ENCODE data around the gene ZMYND8. TPM values are rescaled to one million over a fixed set of nuclear protein-coding genes. Genes with fewer than 3 reads are reported as not detected.

Gene ZMYND8
- total RNA-seq, 1 experiment from 2014 or later: 11.6 TPM

DNA sequence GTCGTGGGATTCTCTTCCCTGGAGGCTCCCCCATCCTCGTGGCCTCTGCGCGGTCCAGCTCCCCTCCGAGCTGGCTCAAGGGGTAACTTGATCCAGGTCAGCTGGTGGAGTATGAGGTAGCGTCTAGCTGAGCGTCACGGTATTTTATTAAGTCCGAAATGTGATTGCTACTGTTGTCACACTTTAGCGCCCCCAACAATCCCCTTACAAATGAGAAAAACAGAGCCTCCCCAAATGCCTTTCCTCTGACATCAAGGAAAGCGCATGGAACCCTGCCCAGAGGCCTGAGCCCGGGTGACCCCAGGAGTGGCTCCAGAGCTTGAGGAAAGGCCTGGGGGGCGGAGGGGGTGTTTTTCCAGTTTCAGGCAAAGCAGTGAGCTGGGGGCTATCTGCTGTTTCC lies 192.4 kb downstream of the ZMYND8 start:
- Histone ChIP-seq H3K4me3 (ENCODE audit: low read length) (no peak overlapping the region), H2AFZ (ENCODE audit: low read length) (no peak overlapping the region), H3F3A (ENCODE audit: low read length, unreplicated experiment) (no peaks in the 10 kb centered on the region), H3K9me2 (replicated peaks; ENCODE audit: low read length) (no peaks in the 10 kb centered on the region), H3K27me3 (ENCODE audit: low read length) (no peaks in the 10 kb centered on the region; the same call in 1 of the 2 replicates), H3K4me2 (ENCODE audit: low read length) (no peak overlapping the region), H3K79me2 (ENCODE audit: low read length) (no peaks in the 10 kb centered on the region), H3K27ac (ENCODE audit: low read length) (no peak overlapping the region), H3K36me3 (ENCODE audit: low read depth, low read length) (no peaks in the 10 kb centered on the region), H4K20me1 (ENCODE audit: low read length) (no peaks in the 10 kb centered on the region), H3K9ac (ENCODE audit: low read length) (no peak overlapping the region), H3K4me1 (ENCODE audit: insufficient read depth, low read length) (no peaks in the 10 kb centered on the region), H3K9me3 (ENCODE audit: low read length) (no peaks in the 10 kb centered on the region)
- ChIA-PET POLR2A (ENCODE audit: unreplicated experiment) (no interaction called here), CTCF (no interaction called here)
- no peak for DNase-seq
- intact Hi-C loops (cut with micrococcal nuclease): no loop called here
- ATAC-seq: no peak
- no peak for TF ChIP-seq EZH2 (IDR thresholded peaks at IDR 0.05; ENCODE audit: low read length, unreplicated experiment)
- TF ChIP-seq EZH2phosphoT487 (IDR thresholded peaks at IDR 0.05; ENCODE audit: borderline replicate concordance, low read length): no peak
- no peak for TF ChIP-seq CTCF (conservative IDR thresholded peaks at IDR 0.05; ENCODE audit: low read depth, low read length)
- BruUV-seq (replicated peaks): no TSS peak

- H3K9ac ChIP-seq (ENCODE audit: low read length): no peak overlapping the region
- no peaks in the 10 kb centered on the region for H3K9me3 ChIP-seq (ENCODE audit: low read length)
- no peaks in the 10 kb centered on the region for H3F3A ChIP-seq (ENCODE audit: low read length, unreplicated experiment)
- H3K4me3 ChIP-seq (ENCODE audit: low read length): no peak overlapping the region
- H3K36me3 ChIP-seq (ENCODE audit: low read depth, low read length): no peaks in the 10 kb centered on the region
- H3K4me1 ChIP-seq (ENCODE audit: insufficient read depth, low read length): no peaks in the 10 kb centered on the region
- H4K20me1 ChIP-seq (ENCODE audit: low read length): no peaks in the 10 kb centered on the region
- no peak overlapping the region for H2AFZ ChIP-seq (ENCODE audit: low read length)
- no TSS peak for BruUV-seq (replicated peaks)
- no peaks in the 10 kb centered on the region for H3K79me2 ChIP-seq (ENCODE audit: low read length)
- TF ChIP-seq EZH2 (IDR thresholded peaks at IDR 0.05; ENCODE audit: low read length, unreplicated experiment) (no peak), CTCF (conservative IDR thresholded peaks at IDR 0.05; ENCODE audit: low read depth, low read length) (no peak), EZH2phosphoT487 (IDR thresholded peaks at IDR 0.05; ENCODE audit: borderline replicate concordance, low read length) (no peak)
- no peaks in the 10 kb centered on the region for H3K9me2 ChIP-seq (replicated peaks; ENCODE audit: low read length)
- H3K27ac ChIP-seq (ENCODE audit: low read length): no peak overlapping the region
- no peak overlapping the region for H3K4me2 ChIP-seq (ENCODE audit: low read length)
- no peak for ATAC-seq
- CTCF ChIA-PET: no interaction called here
- no peak for DNase-seq
- H3K27me3 ChIP-seq (ENCODE audit: low read length): no peaks in the 10 kb centered on the region
- POLR2A ChIA-PET (ENCODE audit: unreplicated experiment): no interaction called here
- intact Hi-C loops (cut with micrococcal nuclease): no loop called here
Measured at GRCh38 chr20:47161411-47161810, 195.1 kb downstream of the ZMYND8 start.

DNA sequence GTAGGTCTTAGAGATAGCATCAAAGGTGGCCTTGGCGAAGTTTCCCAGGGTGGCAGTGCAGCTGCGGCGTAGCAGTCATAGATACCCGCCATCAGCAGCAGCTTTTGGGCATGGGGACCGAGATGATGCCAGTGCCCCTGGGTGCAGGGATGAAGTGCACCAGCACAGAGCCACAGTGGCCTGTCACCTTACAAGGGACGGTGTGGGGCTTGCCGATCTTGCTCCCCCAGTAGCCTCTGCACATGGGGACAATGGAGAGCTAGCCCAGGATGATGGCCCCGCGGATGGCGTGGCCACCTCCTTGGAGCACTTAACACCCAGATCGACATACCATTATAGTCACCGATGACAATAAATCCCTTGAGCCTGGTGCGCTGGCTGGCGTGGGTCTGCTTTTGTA lies 195.5 kb downstream of the ZMYND8 start:
- ATAC-seq (no peak), DNase-seq (no peak)
- TF ChIP-seq EZH2phosphoT487 (IDR thresholded peaks at IDR 0.05; ENCODE audit: borderline replicate concordance, low read length) (no peak), EZH2 (IDR thresholded peaks at IDR 0.05; ENCODE audit: low read length, unreplicated experiment) (no peak), CTCF (conservative IDR thresholded peaks at IDR 0.05; ENCODE audit: low read depth, low read length) (no peak)
- H3K79me2 ChIP-seq (ENCODE audit: low read length): no peaks in the 10 kb centered on the region
- POLR2A ChIA-PET (ENCODE audit: unreplicated experiment): no interaction called here
- H3F3A ChIP-seq (ENCODE audit: low read length, unreplicated experiment): no peaks in the 10 kb centered on the region
- CTCF ChIA-PET: interaction anchor here (0.6 kb wide), 1 partner anchor 36 kb away, joined by 3 read pairs; no protein-coding TSS in a partner anchor
- H4K20me1 ChIP-seq (ENCODE audit: low read length): no peaks in the 10 kb centered on the region
- no peak overlapping the region for H3K4me2 ChIP-seq (ENCODE audit: low read length)
- no peaks in the 10 kb centered on the region for H3K27me3 ChIP-seq (ENCODE audit: low read length)
- no peaks in the 10 kb centered on the region for H3K36me3 ChIP-seq (ENCODE audit: low read depth, low read length)
- BruUV-seq (replicated peaks): no TSS peak
- H3K9ac ChIP-seq (ENCODE audit: low read length): no peak overlapping the region
- H3K9me3 ChIP-seq (ENCODE audit: low read length): no peaks in the 10 kb centered on the region
- H3K27ac ChIP-seq (ENCODE audit: low read length): no peak overlapping the region
- H2AFZ ChIP-seq (ENCODE audit: low read length): no peak overlapping the region
- no peaks in the 10 kb centered on the region for H3K4me1 ChIP-seq (ENCODE audit: insufficient read depth, low read length)
- intact Hi-C loops (cut with micrococcal nuclease): no loop called here
- H3K9me2 ChIP-seq (replicated peaks; ENCODE audit: low read length): no peaks in the 10 kb centered on the region
- H3K4me3 ChIP-seq (ENCODE audit: low read length): no peak overlapping the region
